MM.1S (cell line): ENCODE data around the gene ANTKMT.

ENCODE experiments used
- DNase-seq: peaks from one replicate; pipeline ENCODE4 v3.0.0-alpha.2; 2015
- H2AFZ ChIP-seq: fragments of 300-600 bp; sonication (generic); 2 replicates; pipeline ENCODE4 v1.6.0; 2016; ENCODE audit warnings: antibody characterized with exemption, low read length
- H3F3A ChIP-seq: fragments of 300-600 bp; sonication (generic); 2 replicates; pipeline ENCODE4 v1.6.1; 2016; ENCODE audit warnings: mild to moderate bottlenecking, antibody characterized with exemption, low read length, moderate library complexity, mixed read lengths; ENCODE audit not compliant: insufficient read depth
- H3K27ac ChIP-seq: fragments of 300-600 bp; sonication (generic); 2 replicates; pipeline ENCODE4 v1.5.1; 2016; ENCODE audit warnings: mild to moderate bottlenecking, low read length
- H3K27me3 ChIP-seq: fragments of 300-600 bp; sonication (generic); replicated peaks from 2 replicates; pipeline ENCODE4 v1.6.0; 2016; ENCODE audit warnings: low read length; ENCODE audit not compliant: insufficient read depth
- H3K36me3 ChIP-seq: fragments of 300-600 bp; sonication (generic); replicated peaks from 2 replicates; pipeline ENCODE4 v1.6.1; 2016; ENCODE audit warnings: mild to moderate bottlenecking, low read length, mixed read lengths; ENCODE audit not compliant: insufficient read depth
- H3K4me1 ChIP-seq: fragments of 300-600 bp; sonication (generic); 2 replicates; pipeline ENCODE4 v1.6.1; 2016; ENCODE audit warnings: low read length, mixed read lengths
- H3K4me2 ChIP-seq: fragments of 300-600 bp; sonication (generic); 2 replicates; pipeline ENCODE4 v1.6.0; 2016; ENCODE audit warnings: low read depth, low read length
- H3K4me3 ChIP-seq: fragments of 300-600 bp; sonication (generic); 2 replicates; pipeline ENCODE4 v1.5.1; 2016; ENCODE audit warnings: low read length, mixed read lengths
- H3K79me2 ChIP-seq: fragments of 300-600 bp; sonication (generic); 2 replicates; pipeline ENCODE4 v1.6.1; 2016; ENCODE audit warnings: mixed run types, low read length, mixed read lengths
- H3K9ac ChIP-seq: fragments of 300-600 bp; sonication (generic); 2 replicates; pipeline ENCODE4 v1.6.1; 2016; ENCODE audit warnings: low read length, mixed read lengths
- H3K9me2 ChIP-seq: fragments of 300-600 bp; sonication (generic); replicated peaks from 2 replicates; pipeline ENCODE4 v1.6.1; 2016; ENCODE audit warnings: mild to moderate bottlenecking, low read length, mixed read lengths; ENCODE audit not compliant: insufficient read depth
- H3K9me3 ChIP-seq: fragments of 300-600 bp; sonication (generic); replicated peaks from 2 replicates; pipeline ENCODE4 v1.6.1; 2016; ENCODE audit warnings: mild to moderate bottlenecking, low read length, mixed read lengths; ENCODE audit not compliant: insufficient read depth
- H4K20me1 ChIP-seq: fragments of 300-600 bp; sonication (generic); 2 replicates; pipeline ENCODE4 v1.6.1; 2016; ENCODE audit warnings: mild to moderate bottlenecking, low read length, moderate library complexity, mixed read lengths; ENCODE audit not compliant: insufficient read depth
- CTCF ChIP-seq: fragments of 300-600 bp; sonication (generic); IDR thresholded peaks from 2 replicates; pipeline ENCODE4 v1.5.1; 2016; ENCODE audit warnings: antibody characterized with exemption, low read length, mixed read lengths
- EZH2 ChIP-seq: fragments of 300-600 bp; sonication (generic); optimal IDR thresholded peaks from 2 replicates; pipeline ENCODE3; 2017; ENCODE audit warnings: low read depth, mild to moderate bottlenecking, antibody characterized with exemption, low read length, mixed read lengths
- EZH2phosphoT487 ChIP-seq: fragments of 300-600 bp; sonication (generic); IDR thresholded peaks from 2 replicates; pipeline ENCODE4 v1.6.1; 2018; ENCODE audit warnings: antibody characterized with exemption, low read length

Gene ANTKMT

GRCh38 chr16:716768-717325 is 4.1 kb upstream of the ANTKMT start:
- DNase-seq, result no peak
- no peak overlapping the region for H3K9ac ChIP-seq
- peaks cover 25% of the 10 kb centered on the region for H3K27me3 ChIP-seq
- H3F3A ChIP-seq, result peaks cover 10% of the 10 kb centered on the region; the same call in 1 of the 2 replicates
- no peaks in the 10 kb centered on the region for H3K9me2 ChIP-seq
- no peaks in the 10 kb centered on the region for H4K20me1 ChIP-seq
- H3K4me3 ChIP-seq, result no peak overlapping the region
- no peaks in the 10 kb centered on the region for H3K36me3 ChIP-seq
- peaks cover 15% of the 10 kb centered on the region; the same call in 1 of the 2 replicates for H3K4me1 ChIP-seq
- H2AFZ ChIP-seq, result no peak overlapping the region
- no peak overlapping the region for H3K27ac ChIP-seq
- no peak overlapping the region for H3K4me2 ChIP-seq
- TF ChIP-seq EZH2phosphoT487 (no peak), CTCF (no peak), EZH2 (no peak)
- H3K79me2 ChIP-seq, result peaks cover 5% of the 10 kb centered on the region; the same call in 1 of the 2 replicates
- H3K9me3 ChIP-seq, result no peaks in the 10 kb centered on the region

DNA sequence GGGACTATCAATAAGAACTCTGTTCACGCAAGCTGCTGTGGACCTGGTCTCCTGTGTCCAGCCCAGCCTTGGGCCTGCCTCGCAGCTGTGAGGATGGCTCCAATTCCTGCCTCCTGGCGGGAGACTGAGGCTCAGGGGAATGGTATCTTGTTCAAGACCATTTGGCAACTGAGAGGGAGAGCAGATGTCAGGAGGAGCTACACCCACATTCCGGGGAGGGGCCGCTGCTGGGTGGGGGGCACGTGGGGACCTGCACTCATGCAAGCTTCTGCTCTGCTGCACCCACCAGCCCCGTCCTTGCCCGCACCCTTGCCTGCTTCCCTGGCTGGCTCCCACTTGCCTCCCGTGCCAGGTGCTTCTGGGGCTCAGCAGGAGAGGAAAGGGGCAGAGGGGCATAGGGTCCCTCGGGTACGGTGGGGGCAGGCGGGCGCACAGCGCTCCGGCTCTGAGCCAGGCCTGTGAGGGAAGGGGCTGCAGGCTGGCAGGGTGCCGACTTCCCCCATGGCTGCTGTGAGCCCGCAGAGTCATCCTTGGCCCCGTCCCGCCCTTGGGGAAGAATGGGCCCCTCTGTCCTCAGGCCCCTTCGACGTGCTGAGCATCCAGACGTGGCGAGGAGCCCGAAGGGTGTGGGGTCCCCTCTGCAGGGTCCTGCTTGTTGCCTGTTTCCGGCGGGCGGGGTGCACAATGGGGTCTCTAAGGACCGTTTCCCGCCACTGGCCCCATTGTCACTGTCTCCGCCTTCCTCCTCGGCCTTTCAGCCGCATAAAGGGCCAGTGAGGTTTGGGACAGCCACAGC is 3.3 kb upstream of the ANTKMT start:
- H2AFZ ChIP-seq, result no peak overlapping the region
- H3K9me3 ChIP-seq, result no peaks in the 10 kb centered on the region
- H3K9me2 ChIP-seq, result no peaks in the 10 kb centered on the region
- no peaks in the 10 kb centered on the region for H4K20me1 ChIP-seq
- H3K27me3 ChIP-seq, result peaks cover 25% of the 10 kb centered on the region
- no peak for DNase-seq
- no peaks in the 10 kb centered on the region for H3K36me3 ChIP-seq
- peaks cover 9% of the 10 kb centered on the region; the same call in 1 of the 2 replicates for H3K79me2 ChIP-seq
- no peak for TF ChIP-seq EZH2phosphoT487
- no peak for TF ChIP-seq EZH2
- TF ChIP-seq CTCF, result no peak
- no peak overlapping the region for H3K9ac ChIP-seq
- H3K4me3 ChIP-seq, result no peak overlapping the region
- H3K4me2 ChIP-seq, result no peak overlapping the region
- peaks cover 10% of the 10 kb centered on the region; the same call in 1 of the 2 replicates for H3F3A ChIP-seq
- no peak overlapping the region for H3K27ac ChIP-seq
- H3K4me1 ChIP-seq, result peaks cover 16% of the 10 kb centered on the region; the same call in 1 of the 2 replicates

DNA sequence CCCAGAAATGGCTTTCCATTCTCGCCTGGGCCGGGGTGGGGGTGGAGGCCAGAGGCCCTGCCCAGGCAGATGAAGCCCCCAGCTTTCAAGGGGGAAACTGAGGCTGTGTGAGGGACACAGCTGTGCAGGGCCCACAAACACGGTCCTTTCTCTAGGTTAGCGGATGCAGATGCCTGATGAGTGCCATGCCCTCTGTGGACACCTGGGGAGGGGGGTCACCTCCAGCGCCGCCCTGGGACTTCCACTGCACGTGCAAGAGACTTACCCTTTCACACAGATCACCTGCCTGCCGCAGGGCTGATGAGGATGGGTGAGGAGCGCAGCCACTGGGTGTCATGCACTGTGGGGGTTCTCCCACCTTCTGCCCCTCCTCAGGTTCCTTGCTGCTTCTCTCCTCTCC is 2.6 kb upstream of the ANTKMT start:
- no peak overlapping the region for H3K4me3 ChIP-seq
- H3K36me3 ChIP-seq, result no peaks in the 10 kb centered on the region
- H3K4me1 ChIP-seq, result peaks cover 16% of the 10 kb centered on the region; the same call in 1 of the 2 replicates

More for the DNA sequence above, 2.6 kb upstream of the ANTKMT start:
- no peak overlapping the region for H2AFZ ChIP-seq
- no peak overlapping the region for H3K27ac ChIP-seq
- peaks cover 9% of the 10 kb centered on the region; the same call in 1 of the 2 replicates for H3K79me2 ChIP-seq
- H3K9me3 ChIP-seq, result no peaks in the 10 kb centered on the region
- no peaks in the 10 kb centered on the region for H3K9me2 ChIP-seq
- peaks cover 25% of the 10 kb centered on the region for H3K27me3 ChIP-seq
- H3F3A ChIP-seq, result peaks cover 10% of the 10 kb centered on the region; the same call in 1 of the 2 replicates
- no peaks in the 10 kb centered on the region for H4K20me1 ChIP-seq
- DNase-seq, result no peak
- H3K4me2 ChIP-seq, result no peak overlapping the region
- no peak overlapping the region for H3K9ac ChIP-seq
- TF ChIP-seq EZH2 (no peak), CTCF (no peak), EZH2phosphoT487 (no peak)
